ENCODE data around the gene ADAMTS17. TPM values are rescaled to one million over a fixed set of nuclear protein-coding genes. Genes with fewer than 3 reads are reported as not detected.

The ADAMTS17 gene
- total RNA-seq, 1 donor from 2014 or later, result 2.3 TPM

- DNase-seq (ENCODE audit: low spot score), result no peak
- intact Hi-C loops (cut with DNase I), result no loop called here
- no peak for ATAC-seq
Measured at GRCh38 chr15:100193277-100193860, 148.4 kb downstream of the ADAMTS17 start.

GRCh38 chr15:100192097-100193080, 149.4 kb downstream of the ADAMTS17 start:
- ATAC-seq (no peak), DNase-seq (ENCODE audit: low spot score) (peak; percentile 28)
- intact Hi-C loops (cut with DNase I), result no loop called here

- ATAC-seq, result no peak
- peak; percentile 28 for DNase-seq (ENCODE audit: low spot score)
- intact Hi-C loops (cut with DNase I), result no loop called here
Measured at GRCh38 chr15:100191161-100191560, 150.6 kb downstream of the ADAMTS17 start.

- ATAC-seq (no peak), DNase-seq (ENCODE audit: low spot score) (peak; percentile 33)
- intact Hi-C loops (cut with DNase I), result no loop called here
Measured at GRCh38 chr15:100190675-100191074, 151.1 kb downstream of the ADAMTS17 start.

GRCh38 chr15:100189849-100190248, 151.9 kb downstream of the ADAMTS17 start:
- intact Hi-C loops (cut with DNase I), result no loop called here
- ATAC-seq, result no peak
- peak; percentile 17 for DNase-seq (ENCODE audit: low spot score)

GRCh38 chr15:100189319-100189718, 152.5 kb downstream of the ADAMTS17 start:
- ATAC-seq (no peak), DNase-seq (ENCODE audit: low spot score) (peak; percentile 8)
- intact Hi-C loops (cut with DNase I), result no loop called here

GRCh38 chr15:100187677-100188076, 154.1 kb downstream of the ADAMTS17 start:
- DNase-seq (ENCODE audit: low spot score), result peak; percentile 31
- intact Hi-C loops (cut with DNase I), result no loop called here
- ATAC-seq, result no peak

GRCh38 chr15:100186960-100187359, 154.8 kb downstream of the ADAMTS17 start:
- ATAC-seq (no peak), DNase-seq (ENCODE audit: low spot score) (no peak)
- intact Hi-C loops (cut with DNase I), result no loop called here

GRCh38 chr15:100186366-100186765, 155.4 kb downstream of the ADAMTS17 start:
- peak; percentile 30 for DNase-seq (ENCODE audit: low spot score)
- intact Hi-C loops (cut with DNase I), result no loop called here
- ATAC-seq, result no peak

- DNase-seq (ENCODE audit: low spot score) (peak; percentile 39), ATAC-seq (no peak)
- intact Hi-C loops (cut with DNase I), result no loop called here
Measured at GRCh38 chr15:100183921-100184495, 157.8 kb downstream of the ADAMTS17 start.

GRCh38 chr15:100180921-100181320, 160.9 kb downstream of the ADAMTS17 start:
- ATAC-seq, result no peak
- intact Hi-C loops (cut with DNase I), result no loop called here
- DNase-seq (ENCODE audit: low spot score), result no peak

- intact Hi-C loops (cut with DNase I), result no loop called here
- DNase-seq (ENCODE audit: low spot score) (no peak), ATAC-seq (no peak)
Measured at GRCh38 chr15:100175406-100176114, 166.2 kb downstream of the ADAMTS17 start.

GRCh38 chr15:100174904-100175275, 166.9 kb downstream of the ADAMTS17 start:
- intact Hi-C loops (cut with DNase I), result no loop called here
- DNase-seq (ENCODE audit: low spot score) (no peak), ATAC-seq (no peak)

GRCh38 chr15:100174159-100174903, 167.4 kb downstream of the ADAMTS17 start:
- intact Hi-C loops (cut with DNase I), result no loop called here
- no peak for ATAC-seq
- DNase-seq (ENCODE audit: low spot score), result no peak

GRCh38 chr15:100172356-100173024, 169.3 kb downstream of the ADAMTS17 start:
- intact Hi-C loops (cut with DNase I), result no loop called here
- ATAC-seq (no peak), DNase-seq (ENCODE audit: low spot score) (no peak)

GRCh38 chr15:100171411-100171810, 170.4 kb downstream of the ADAMTS17 start:
- no peak for DNase-seq (ENCODE audit: low spot score)
- no peak for ATAC-seq
- intact Hi-C loops (cut with DNase I), result no loop called here

- ATAC-seq (no peak), DNase-seq (ENCODE audit: low spot score) (no peak)
- intact Hi-C loops (cut with DNase I), result no loop called here
Measured at GRCh38 chr15:100170291-100171210, 171.2 kb downstream of the ADAMTS17 start.
